Activated T-helper 2 cell treated with anti-CD3 and anti-CD28 coated beads, Interferon-gamma antibody, Interleukin-2, Interleukin-4, amounts not matched to agents 10 μg/mL and 5 μg/mL and 100 μg/mL, durations not matched to agents 14 hours and 24 hours and 36 hours (primary cell): ENCODE measurements around the gene SMCO4. TPM values are rescaled to one million over a fixed set of nuclear protein-coding genes. Genes with fewer than 3 reads are reported as not detected.

Experiments
- DNase-seq: peaks from one replicate; pipeline ENCODE4 v3.0.0; 2021; ENCODE audit warnings: low spot score
- H3K27ac Mint-ChIP-seq: one replicate; pipeline ENCODE4 v1.8.0; 2021; ENCODE audit warnings: mixed read lengths
- H3K27me3 Mint-ChIP-seq: one replicate; pipeline ENCODE4 v1.8.0; 2021; ENCODE audit warnings: low read depth, mixed read lengths
- H3K36me3 Mint-ChIP-seq: one replicate; pipeline ENCODE4 v1.8.0; 2021; ENCODE audit warnings: low read depth, mixed read lengths
- H3K4me1 Mint-ChIP-seq: one replicate; pipeline ENCODE4 v1.8.0; 2021; ENCODE audit warnings: low read depth, mixed read lengths
- H3K4me3 Mint-ChIP-seq: one replicate; pipeline ENCODE4 v1.8.0; 2021; ENCODE audit warnings: low read depth, mild to moderate bottlenecking, moderate library complexity, mixed read lengths
- H3K9me3 Mint-ChIP-seq: one replicate; pipeline ENCODE4 v1.8.0; 2021; ENCODE audit warnings: mixed read lengths
- intact Hi-C: fragments of 100-400 bp; cut with micrococcal nuclease; formaldehyde crosslinking; loops from one replicate; pipeline ENCODE4 v1.15.1; 2023
- total RNA-seq: library from RNA; stranded (reverse); gene quantifications from 2 replicates; pipeline ENCODE4 v1.2.3, GENCODE V29; 2022

SMCO4 gene
- total RNA-seq, 1 donor from 2014 or later = 41.5 TPM

GRCh38 chr11:93548679-93549319, 5.6 kb upstream of the SMCO4 start:
- DNase-seq = no peak
- Mint-ChIP-seq H3K27ac (no peak overlapping the region), H3K9me3 (no peaks in the 10 kb centered on the region), H3K27me3 (peaks cover 25% of the 10 kb centered on the region), H3K4me1 (peaks cover 9% of the 10 kb centered on the region), H3K4me3 (no peak overlapping the region), H3K36me3 (no peaks in the 10 kb centered on the region)
- intact Hi-C loops = loop anchor here (10.0 kb wide), 1 partner anchor 144 kb away; no protein-coding TSS in a partner anchor

GRCh38 chr11:93547773-93548172, 4.6 kb upstream of the SMCO4 start:
- Mint-ChIP-seq H3K27ac (no peak overlapping the region), H3K4me1 (peaks cover 13% of the 10 kb centered on the region), H3K36me3 (no peaks in the 10 kb centered on the region), H3K27me3 (peaks cover 23% of the 10 kb centered on the region), H3K9me3 (no peaks in the 10 kb centered on the region), H3K4me3 (no peak overlapping the region)
- DNase-seq = no peak
- intact Hi-C loops = loop anchor here (10.0 kb wide), 1 partner anchor 143 kb away; no protein-coding TSS in a partner anchor

DNA sequence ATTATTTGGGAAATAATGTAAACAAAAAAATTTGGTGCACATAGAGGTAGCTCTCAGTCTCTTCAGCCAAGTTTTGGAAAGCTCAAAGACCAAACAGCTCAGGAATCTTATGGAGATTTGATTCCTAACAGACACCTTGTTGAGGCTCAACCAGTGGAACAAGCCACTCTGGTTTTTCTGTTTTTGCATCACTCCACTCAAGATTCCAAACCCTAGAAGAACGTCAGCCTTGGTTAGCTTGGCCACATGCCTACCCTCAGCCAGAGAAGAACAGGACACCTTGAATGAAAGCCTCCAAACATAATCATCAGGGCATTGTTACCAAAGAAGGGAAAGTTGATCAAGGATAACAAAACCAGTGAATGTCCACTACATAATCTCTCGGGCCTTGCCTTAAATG, 3.8 kb upstream of the SMCO4 start:
- no peaks in the 10 kb centered on the region for H3K9me3 Mint-ChIP-seq
- H3K36me3 Mint-ChIP-seq = no peaks in the 10 kb centered on the region
- no peak overlapping the region for H3K4me3 Mint-ChIP-seq
- H3K27me3 Mint-ChIP-seq = peaks cover 21% of the 10 kb centered on the region
- intact Hi-C loops = loop anchor here (10.0 kb wide), 1 partner anchor 142 kb away; no protein-coding TSS in a partner anchor
- no peak for DNase-seq
- H3K4me1 Mint-ChIP-seq = peaks cover 17% of the 10 kb centered on the region
- H3K27ac Mint-ChIP-seq = no peak overlapping the region

- Mint-ChIP-seq H3K27ac (no peak overlapping the region), H3K9me3 (no peaks in the 10 kb centered on the region), H3K4me1 (peaks cover 26% of the 10 kb centered on the region), H3K4me3 (no peak overlapping the region), H3K27me3 (peaks cover 13% of the 10 kb centered on the region), H3K36me3 (no peaks in the 10 kb centered on the region)
- intact Hi-C loops = loop anchor here (10.0 kb wide), 1 partner anchor 141 kb away; no protein-coding TSS in a partner anchor
- DNase-seq = no peak
Measured at GRCh38 chr11:93545566-93545965, 2.4 kb upstream of the SMCO4 start.

GRCh38 chr11:93542811-93543229, 371 bp downstream of the SMCO4 start:
- intact Hi-C loops = loop anchor here (1.0 to 10.0 kb wide), 8 partner anchors 11 to 346 kb away; partner anchors contain the start of genes C11orf54, SLC36A4 and TAF1D
- H3K36me3 Mint-ChIP-seq = peaks cover 2% of the 10 kb centered on the region
- DNase-seq = peak; percentile 20
- H3K27me3 Mint-ChIP-seq = peaks cover 7% of the 10 kb centered on the region
- peak overlapping the region; percentile 83 for H3K4me3 Mint-ChIP-seq
- H3K9me3 Mint-ChIP-seq = no peaks in the 10 kb centered on the region
- peaks cover 33% of the 10 kb centered on the region for H3K4me1 Mint-ChIP-seq
- H3K27ac Mint-ChIP-seq = peak overlapping the region; percentile 65

DNA sequence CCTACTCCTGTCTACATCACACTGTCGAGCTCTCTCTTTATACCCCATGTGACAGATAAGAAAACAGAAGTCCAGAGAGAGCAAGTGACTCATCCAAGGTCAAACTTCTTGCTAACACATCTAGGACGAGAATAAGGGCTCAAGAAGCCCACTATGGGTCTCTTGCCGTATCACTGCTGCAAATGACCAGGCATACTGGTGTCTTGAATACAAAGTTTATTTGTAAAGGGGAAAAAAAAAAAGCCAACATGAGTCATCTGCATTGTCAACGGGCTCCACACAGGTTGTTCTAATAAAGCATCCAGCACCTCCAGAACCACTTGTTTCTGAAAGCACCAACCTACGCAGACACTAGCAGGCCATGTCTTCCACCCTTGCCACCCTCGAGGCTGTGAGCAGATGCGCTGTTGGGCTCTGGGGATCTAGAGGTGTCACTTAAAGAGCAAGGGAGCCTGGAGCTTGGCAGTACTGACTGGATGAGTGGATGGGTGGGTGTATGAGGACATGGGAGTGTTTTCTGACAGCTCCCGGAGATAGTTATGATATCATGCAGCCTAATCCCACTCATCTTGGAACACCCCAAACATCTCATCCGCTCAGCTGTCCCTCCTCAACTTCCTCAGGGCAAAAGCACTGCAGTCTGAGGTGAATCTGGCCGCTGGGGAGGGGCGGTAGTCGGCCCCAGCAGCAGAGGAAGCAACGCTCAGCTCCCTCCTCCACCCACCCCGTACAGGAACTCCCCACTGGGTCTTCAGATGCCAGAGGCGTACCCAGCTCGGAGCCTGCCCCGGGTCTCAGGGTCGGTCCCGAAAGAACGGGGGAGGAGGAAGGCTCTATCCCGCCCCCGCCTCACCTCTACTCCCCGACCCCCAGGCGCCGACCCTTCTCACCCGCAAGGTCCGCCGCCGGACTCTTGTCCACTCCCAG, 1.0 kb downstream of the SMCO4 start:
- Mint-ChIP-seq H3K9me3 (no peaks in the 10 kb centered on the region), H3K36me3 (peaks cover 2% of the 10 kb centered on the region), H3K4me3 (peak overlapping the region; percentile 83), H3K4me1 (peaks cover 38% of the 10 kb centered on the region), H3K27ac (peak overlapping the region; percentile 65), H3K27me3 (peaks cover 4% of the 10 kb centered on the region)
- DNase-seq = peak; percentile 44
- intact Hi-C loops = loop anchor here (1.0 to 10.0 kb wide), 7 partner anchors 10 to 345 kb away; partner anchors contain the start of genes C11orf54, SLC36A4 and TAF1D

DNA sequence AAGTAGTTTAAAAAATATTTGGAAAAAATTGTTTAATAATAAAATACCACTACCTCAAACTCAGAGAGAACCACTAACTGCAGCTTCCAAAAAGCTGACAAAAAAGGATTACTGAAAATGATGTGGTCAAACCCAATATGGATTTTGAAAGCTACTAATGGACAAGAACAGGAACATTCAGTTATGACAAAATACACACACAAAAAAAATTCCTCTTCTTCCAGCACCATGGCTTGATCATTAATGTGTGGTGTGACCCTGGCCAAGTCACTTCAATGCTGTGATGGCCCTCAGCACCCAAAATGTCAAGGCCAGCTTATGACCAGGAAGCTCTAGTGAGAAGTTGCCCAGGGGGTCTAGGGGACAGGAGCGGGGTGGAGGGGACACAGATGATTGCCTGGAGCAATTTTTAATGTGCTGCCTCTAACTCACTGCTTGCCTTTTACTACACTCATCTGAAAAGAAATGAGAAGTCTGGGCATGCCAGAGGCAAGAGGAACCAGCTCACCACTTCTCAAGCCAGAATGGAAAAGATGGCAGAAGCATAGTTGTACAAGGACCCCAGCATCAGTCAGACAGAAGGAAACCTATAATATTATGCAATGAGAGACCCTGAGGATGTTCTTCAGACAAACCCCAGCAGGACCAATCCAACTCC, 2.2 kb downstream of the SMCO4 start:
- Mint-ChIP-seq H3K27me3 (no peaks in the 10 kb centered on the region), H3K4me3 (peak overlapping the region; percentile 33), H3K9me3 (no peaks in the 10 kb centered on the region), H3K27ac (no peak overlapping the region), H3K36me3 (peaks cover 2% of the 10 kb centered on the region), H3K4me1 (peaks cover 46% of the 10 kb centered on the region)
- no peak for DNase-seq
- intact Hi-C loops = loop anchor here (5.0 to 10.0 kb wide), 3 partner anchors 34 to 136 kb away; no protein-coding TSS in a partner anchor

- Mint-ChIP-seq H3K27ac (no peak overlapping the region), H3K4me3 (no peak overlapping the region), H3K9me3 (no peaks in the 10 kb centered on the region), H3K36me3 (peaks cover 2% of the 10 kb centered on the region), H3K27me3 (no peaks in the 10 kb centered on the region), H3K4me1 (peaks cover 50% of the 10 kb centered on the region)
- intact Hi-C loops = loop anchor here (5.0 to 10.0 kb wide), 3 partner anchors 33 to 136 kb away; no protein-coding TSS in a partner anchor
- DNase-seq = no peak
Measured at GRCh38 chr11:93540337-93540736, 2.9 kb downstream of the SMCO4 start.

DNA sequence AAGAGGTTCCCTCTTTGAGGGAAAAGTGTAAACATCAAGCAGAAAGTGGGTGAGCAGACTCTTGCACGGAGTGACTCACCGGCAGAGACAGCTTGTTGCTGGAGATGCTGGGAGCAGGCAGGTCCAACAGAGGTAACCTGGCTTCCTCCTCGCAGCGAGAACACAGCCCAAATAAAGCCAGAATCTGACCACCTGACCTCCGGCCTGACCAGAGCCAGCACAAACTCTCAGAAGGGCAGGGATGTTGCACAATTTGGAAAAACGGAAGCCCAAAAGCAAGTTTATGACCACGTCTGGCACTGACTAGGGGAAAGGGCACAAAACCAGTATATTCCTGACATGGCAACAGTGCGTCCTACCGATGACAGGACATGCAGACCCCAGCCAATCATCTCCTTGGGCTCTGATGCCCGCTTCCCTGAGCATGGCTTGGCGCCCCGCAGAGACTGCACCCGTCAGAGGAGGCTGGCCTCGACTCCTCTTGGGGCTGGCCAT, 5.4 kb downstream of the SMCO4 start:
- peaks cover 53% of the 10 kb centered on the region for H3K4me1 Mint-ChIP-seq
- H3K27me3 Mint-ChIP-seq = no peaks in the 10 kb centered on the region
- H3K9me3 Mint-ChIP-seq = no peaks in the 10 kb centered on the region
- intact Hi-C loops = loop anchor here (10.0 kb wide), 1 partner anchor 597 kb away; no protein-coding TSS in a partner anchor
- H3K36me3 Mint-ChIP-seq = peaks cover 2% of the 10 kb centered on the region
- H3K27ac Mint-ChIP-seq = no peak overlapping the region
- DNase-seq = no peak
- no peak overlapping the region for H3K4me3 Mint-ChIP-seq

GRCh38 chr11:93537049-93537448, 6.1 kb downstream of the SMCO4 start:
- DNase-seq = no peak
- H3K4me3 Mint-ChIP-seq = no peak overlapping the region
- peaks cover 2% of the 10 kb centered on the region for H3K36me3 Mint-ChIP-seq
- H3K27me3 Mint-ChIP-seq = no peaks in the 10 kb centered on the region
- no peaks in the 10 kb centered on the region for H3K9me3 Mint-ChIP-seq
- H3K27ac Mint-ChIP-seq = no peak overlapping the region
- H3K4me1 Mint-ChIP-seq = peaks cover 57% of the 10 kb centered on the region
- intact Hi-C loops = loop anchor here (10.0 kb wide), 1 partner anchor 598 kb away; no protein-coding TSS in a partner anchor

- Mint-ChIP-seq H3K36me3 (peaks cover 6% of the 10 kb centered on the region), H3K4me1 (peaks cover 58% of the 10 kb centered on the region), H3K27ac (no peak overlapping the region), H3K27me3 (no peaks in the 10 kb centered on the region), H3K4me3 (no peak overlapping the region), H3K9me3 (no peaks in the 10 kb centered on the region)
- DNase-seq = no peak
- intact Hi-C loops = loop anchor here (10.0 kb wide), 1 partner anchor 599 kb away; no protein-coding TSS in a partner anchor
Measured at GRCh38 chr11:93536101-93536861, 6.9 kb downstream of the SMCO4 start.
